HCT116 (cell line): ENCODE measurements around the gene NDUFB8. TPM values are rescaled to one million over a fixed set of nuclear protein-coding genes. Genes with fewer than 3 reads are reported as not detected.

ENCODE experiments used
- ATAC-seq: fragments of 200-7000 bp; cut with Tn5 transposase; 2 replicates; pipeline ENCODE4 v1.9.1; 2020; ENCODE audit warnings: mild to moderate bottlenecking, moderate library complexity
- BruUV-seq: library from RNA; stranded (reverse); fragments of 400-500 nt; replicated peaks from 2 replicates; lab custom pipeline; 2021; lab: Mats Ljungman, UMichigan
- CTCF ChIA-PET: fragments of 300-600 bp; sonication (Branson Sonifier 250); formaldehyde crosslinking; loops from one replicate; lab custom pipeline; 2021; ENCODE audit warnings: antibody characterized with exemption; lab: Charles Lee
- POLR2A ChIA-PET: fragments of 300-600, 350-600 bp; sonication (Branson Sonifier 250); formaldehyde crosslinking; loops from one replicate; lab custom pipeline; 2021; ENCODE audit warnings: antibody characterized with exemption; lab: Charles Lee
- RAD21 ChIA-PET, 2 experiments: fragments of 300-600 bp; sonication (Branson Sonifier 250); formaldehyde crosslinking; loops; one replicate each; lab custom pipeline; 2023; ENCODE audit warnings: low total read pairs in 2 of 2; ENCODE audit not compliant: uncharacterized antibody in 2 of 2, unreplicated experiment in 2 of 2, low non-redundant PET in 1 of 2; lab: Charles Lee
- DNase-seq: peaks from one replicate; pipeline ENCODE4 v3.0.0-alpha.2; 2010; ENCODE audit warnings: low read depth, low spot score
- H2AFZ ChIP-seq: fragments of 200-600 bp; shearing (Covaris generic), sonication (generic); 2 replicates; pipeline ENCODE4 v1.6.1; 2017; ENCODE audit warnings: low read depth, mixed run types, mixed read lengths, antibody characterized with exemption, low read length; ENCODE audit not compliant: poor library complexity, severe bottlenecking
- H3K27ac ChIP-seq: 2 replicates; pipeline ENCODE4 v1.5.1; 2012; ENCODE audit warnings: low read depth, low read length
- H3K27me3 ChIP-seq: fragments of 200-600 bp; sonication (generic); 2 replicates; pipeline ENCODE4 v1.6.1; 2016; ENCODE audit warnings: mixed run types, low read length, mixed read lengths; ENCODE audit not compliant: insufficient read depth
- H3K36me3 ChIP-seq, 2 experiments: fragments of 200-500 bp in 1 of 2; fragments of 200-600 bp in 1 of 2; sonication (Bioruptor generic) in 1 of 2; sonication (generic) in 1 of 2; 2 replicates each; pipeline versions ENCODE4 v1.5.1 to v1.6.1; 2014 to 2016; ENCODE audit warnings: low read length in 2 of 2, inconsistent platforms in 1 of 2, mixed read lengths in 1 of 2, mixed run types in 1 of 2; ENCODE audit not compliant: insufficient read depth in 2 of 2, control insufficient read depth in 1 of 2
- H3K4me1 ChIP-seq, 2 experiments: fragments of 200-600 bp in 1 of 2; sonication (generic) in 1 of 2; 2 replicates each; pipeline versions ENCODE4 v1.5.1 to v1.6.1; 2012 to 2017; ENCODE audit warnings: low read length in 2 of 2, inconsistent platforms in 1 of 2, mild to moderate bottlenecking in 1 of 2, mixed read lengths in 1 of 2, mixed run types in 1 of 2, moderate library complexity in 1 of 2; ENCODE audit not compliant: insufficient read depth in 2 of 2, control insufficient read depth in 1 of 2
- H3K4me2 ChIP-seq: fragments of 200-600 bp; sonication (generic); 2 replicates; pipeline ENCODE4 v1.6.1; 2017; ENCODE audit warnings: mixed run types, low read length, mixed read lengths
- H3K4me3 ChIP-seq, 2 experiments: fragments of 200-600 bp in 1 of 2; sonication (generic) in 1 of 2; replicated peaks in 1 of 2; 2 replicates each; pipeline ENCODE4 v1.5.1; 2011 to 2016; ENCODE audit warnings: low read length in 2 of 2, control low read depth in 1 of 2, low read depth in 1 of 2, mild to moderate bottlenecking in 1 of 2, mixed read lengths in 1 of 2, mixed run types in 1 of 2
- H3K79me2 ChIP-seq: fragments of 200-600 bp; sonication (generic); 2 replicates; pipeline ENCODE4 v1.6.1; 2017; ENCODE audit warnings: mild to moderate bottlenecking, mixed run types, low read length, moderate library complexity, mixed read lengths; ENCODE audit not compliant: insufficient read depth
- H3K9ac ChIP-seq: fragments of 200-600 bp; sonication (generic); 2 replicates; pipeline ENCODE4 v1.6.1; 2016; ENCODE audit warnings: low read length, mixed read lengths
- H3K9me2 ChIP-seq: fragments of 200-600 bp; sonication (generic), shearing (Covaris generic); 2 replicates; pipeline ENCODE4 v1.6.1; 2017; ENCODE audit warnings: mixed run types, mild to moderate bottlenecking, moderate library complexity; ENCODE audit not compliant: insufficient read depth
- H3K9me3 ChIP-seq, 2 experiments: fragments of 200-500 bp in 1 of 2; fragments of 200-600 bp in 1 of 2; sonication (Bioruptor generic) in 1 of 2; sonication (generic) in 1 of 2; 2 replicates each; pipeline ENCODE4 v1.6.1; 2014 to 2017; ENCODE audit warnings: low read length in 2 of 2, mixed read lengths in 2 of 2, inconsistent platforms in 1 of 2, low read depth in 1 of 2, mild to moderate bottlenecking in 1 of 2, mixed run types in 1 of 2, moderate library complexity in 1 of 2; ENCODE audit not compliant: control insufficient read depth in 1 of 2, insufficient read depth in 1 of 2
- H4K20me1 ChIP-seq: fragments of 200-600 bp; sonication (generic), shearing (Covaris generic); 2 replicates; pipeline ENCODE4 v1.6.1; 2017; ENCODE audit warnings: mixed run types, mild to moderate bottlenecking, moderate library complexity; ENCODE audit not compliant: insufficient read depth
- CBX3 ChIP-seq: IDR thresholded peaks from 2 replicates; pipeline ENCODE4 v1.6.1; 2012; ENCODE audit warnings: low read depth
- CEBPB ChIP-seq: IDR thresholded peaks from 2 replicates; pipeline ENCODE4 v1.6.1; 2012; ENCODE audit warnings: low read depth
- EGR1 ChIP-seq: IDR thresholded peaks from 2 replicates; pipeline ENCODE4 v1.6.1; 2012; ENCODE audit warnings: low read depth
- ELF1 ChIP-seq: IDR thresholded peaks from 2 replicates; pipeline ENCODE4 v1.6.1; 2012; ENCODE audit warnings: low read depth, borderline replicate concordance
- EZH2 ChIP-seq: fragments of 200-600 bp; sonication (generic); IDR thresholded peaks from 2 replicates; pipeline ENCODE4 v1.6.1; 2017; ENCODE audit warnings: antibody characterized with exemption, mixed run types
- EZH2phosphoT487 ChIP-seq: fragments of 200-600 bp; IDR thresholded peaks from 2 replicates; pipeline ENCODE4 v1.6.1; 2018; ENCODE audit warnings: antibody characterized with exemption, borderline replicate concordance
- FOSL1 ChIP-seq: IDR thresholded peaks from 2 replicates; pipeline ENCODE4 v1.6.1; 2012; ENCODE audit warnings: low read depth
- JUND ChIP-seq: IDR thresholded peaks from 2 replicates; pipeline ENCODE4 v1.6.1; 2012
- MAX ChIP-seq: IDR thresholded peaks from 2 replicates; pipeline ENCODE4 v1.6.1; 2012
- POLR2A ChIP-seq: IDR thresholded peaks from 2 replicates; pipeline ENCODE4 v1.7.0; 2011; ENCODE audit warnings: borderline replicate concordance; ENCODE audit not compliant: insufficient read depth, insufficient read length; ENCODE audit errors: extremely low read depth
- POLR2AphosphoS5 ChIP-seq: IDR thresholded peaks from 2 replicates; pipeline ENCODE4 v1.6.1; 2011; ENCODE audit warnings: mild to moderate bottlenecking, low read depth, low read length, moderate library complexity
- RAD21 ChIP-seq: IDR thresholded peaks from 2 replicates; pipeline ENCODE4 v1.6.1; 2012; ENCODE audit warnings: low read depth, mild to moderate bottlenecking
- SIN3A ChIP-seq: IDR thresholded peaks from 2 replicates; pipeline ENCODE4 v1.6.1; 2012; ENCODE audit warnings: low read depth
- SP1 ChIP-seq: IDR thresholded peaks from 2 replicates; pipeline ENCODE4 v1.6.1; 2012; ENCODE audit warnings: low read depth
- SRF ChIP-seq: IDR thresholded peaks from 2 replicates; pipeline ENCODE4 v1.6.1; 2012; ENCODE audit warnings: low read depth
- YY1 ChIP-seq: IDR thresholded peaks from 2 replicates; pipeline ENCODE4 v1.6.1; 2011; ENCODE audit warnings: low read length, low read depth, moderate library complexity, mild to moderate bottlenecking; ENCODE audit not compliant: insufficient replicate concordance; ENCODE audit errors: extremely low read depth
- ZFX ChIP-seq: fragments of 450-650 bp; IDR thresholded peaks from 2 replicates; pipeline ENCODE4 v1.6.1; 2017
- ZNF274 ChIP-seq: fragments of 200-500 bp; sonication (Bioruptor generic); IDR thresholded peaks from 2 replicates; pipeline ENCODE4 v1.6.1; 2014; ENCODE audit warnings: mild to moderate bottlenecking, low read depth, low read length, inconsistent platforms
- intact Hi-C: fragments of 100-400 bp; cut with micrococcal nuclease; formaldehyde crosslinking; loops from 2 replicates; pipeline ENCODE4 v1.10.0; 2022
- total RNA-seq: library from RNA; stranded (reverse); gene quantifications from one replicate; pipeline ENCODE4 v1.2.1, GENCODE V29; 2021; ENCODE audit not compliant: unreplicated experiment
- TF ChIP-seq, protein P1 (sequence below): IDR thresholded peaks from 2 replicates; pipeline ENCODE4 v1.6.1; 2011; ENCODE audit warnings: mild to moderate bottlenecking, low read length, moderate library complexity; ENCODE audit not compliant: insufficient replicate concordance; ENCODE audit errors: extremely low read depth
- TF ChIP-seq, protein P2 (sequence below): IDR thresholded peaks from 2 replicates; pipeline ENCODE4 v1.6.1; 2012; ENCODE audit warnings: low read depth
- TF ChIP-seq, protein P3 (sequence below): IDR thresholded peaks from 2 replicates; pipeline ENCODE4 v1.6.1; 2012

NDUFB8 gene
- total RNA-seq, 1 experiment from 2014 or later: 243 TPM

DNA sequence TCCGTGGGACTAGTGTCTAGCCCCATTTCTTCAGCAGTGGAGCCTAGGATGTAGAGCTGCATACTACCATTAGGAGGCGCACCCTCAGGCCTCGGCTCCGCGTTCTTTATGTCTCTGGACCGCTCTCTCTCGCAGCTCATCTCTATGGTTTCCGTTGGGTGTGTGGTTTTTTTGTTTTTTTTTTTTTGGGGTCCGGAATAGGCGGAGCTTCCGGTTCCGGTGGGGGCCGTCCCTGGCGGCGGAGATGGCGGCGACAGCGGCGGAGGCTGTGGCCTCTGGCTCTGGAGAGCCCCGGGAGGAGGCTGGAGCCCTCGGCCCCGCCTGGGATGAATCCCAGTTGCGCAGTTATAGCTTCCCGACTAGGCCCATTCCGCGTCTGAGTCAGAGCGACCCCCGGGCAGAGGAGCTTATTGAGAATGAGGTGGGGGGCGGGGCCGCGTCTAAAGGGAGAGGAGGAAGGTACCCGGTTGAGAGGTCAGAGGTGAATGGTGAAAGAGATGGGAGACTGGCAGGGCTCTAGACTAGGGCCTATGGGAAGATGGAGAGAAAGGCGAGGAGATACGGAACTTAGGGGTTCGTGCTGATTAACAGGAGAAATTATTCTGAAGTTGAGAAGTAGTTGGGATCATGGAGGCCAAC is 6.2 kb upstream of the NDUFB8 start, which contains the start of gene HIF1AN:
TSS of gene HIF1AN (plus strand) at position 229 of the 639 bp plus-strand sequence. CDS start at position 245, 16 bp downstream.
- BruUV-seq: no TSS peak
- Histone ChIP-seq H3K4me1 (peaks cover 10 to 17% of the 10 kb centered on the region in 2 experiments), H3K4me3 (peak within 1 kb of the TSS; percentile 79 to 83), H2AFZ (peak within 1 kb of the TSS; percentile 99), H3K9ac (peak within 1 kb of the TSS; percentile 64), H3K27ac (peak within 1 kb of the TSS; percentile 14; the same call in 1 of the 2 replicates), H3K79me2 (peaks cover 47% of the 10 kb centered on the region), H3K9me3 (no peaks in the 10 kb centered on the region), H4K20me1 (no peaks in the 10 kb centered on the region), H3K4me2 (peak within 1 kb of the TSS; percentile 86), H3K9me2 (no peaks in the 10 kb centered on the region), H3K36me3 (peaks cover 22 to 32% of the 10 kb centered on the region in 2 experiments), H3K27me3 (no peaks in the 10 kb centered on the region)
- intact Hi-C loops: no loop called here
- CTCF ChIA-PET: interaction anchor here (0.7 to 4.1 kb wide), 21 partner anchors 9 to 656 kb away, joined by 3 to 36 read pairs (median 6); partner anchors contain the start of gene SEC31B
- ATAC-seq: peak; percentile 99
- POLR2A ChIA-PET: interaction anchor here (0.7 to 1.5 kb wide), 15 partner anchors 9 to 571 kb away, joined by 3 to 9 read pairs (median 4); no protein-coding TSS in a partner anchor
- RAD21 ChIA-PET: interaction anchor here in 1 of 2 experiments (0.6 to 1.0 kb wide), 2 partner anchors 13 to 342 kb away, joined by 3 to 4 read pairs; no protein-coding TSS in a partner anchor
- DNase-seq: peak; percentile 97
- TF ChIP-seq MAX (peak; percentile 65; the same call in 1 of the 2 replicates), SIN3A (no peak), POLR2AphosphoS5 (peak; percentile 93), SRF (no peak), JUND (no peak), ELF1 (no peak; the same call in 1 of the 2 replicates), POLR2A (peak; percentile 92), ZFX (peak; percentile 56; the same call in 1 of the 2 replicates), EGR1 (no peak; the same call in 1 of the 2 replicates), RAD21 (no peak), FOSL1 (no peak), SP1 (peak; percentile 72), CBX3 (peak; percentile 95), ZNF274 (no peak), EZH2 (no peak), YY1 (peak; percentile 93), CEBPB (no peak), EZH2phosphoT487 (no peak)
- TF ChIP-seq, protein P1, sequence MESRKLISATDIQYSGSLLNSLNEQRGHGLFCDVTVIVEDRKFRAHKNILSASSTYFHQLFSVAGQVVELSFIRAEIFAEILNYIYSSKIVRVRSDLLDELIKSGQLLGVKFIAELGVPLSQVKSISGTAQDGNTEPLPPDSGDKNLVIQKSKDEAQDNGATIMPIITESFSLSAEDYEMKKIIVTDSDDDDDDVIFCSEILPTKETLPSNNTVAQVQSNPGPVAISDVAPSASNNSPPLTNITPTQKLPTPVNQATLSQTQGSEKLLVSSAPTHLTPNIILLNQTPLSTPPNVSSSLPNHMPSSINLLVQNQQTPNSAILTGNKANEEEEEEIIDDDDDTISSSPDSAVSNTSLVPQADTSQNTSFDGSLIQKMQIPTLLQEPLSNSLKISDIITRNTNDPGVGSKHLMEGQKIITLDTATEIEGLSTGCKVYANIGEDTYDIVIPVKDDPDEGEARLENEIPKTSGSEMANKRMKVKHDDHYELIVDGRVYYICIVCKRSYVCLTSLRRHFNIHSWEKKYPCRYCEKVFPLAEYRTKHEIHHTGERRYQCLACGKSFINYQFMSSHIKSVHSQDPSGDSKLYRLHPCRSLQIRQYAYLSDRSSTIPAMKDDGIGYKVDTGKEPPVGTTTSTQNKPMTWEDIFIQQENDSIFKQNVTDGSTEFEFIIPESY: peak; percentile 71
- TF ChIP-seq, protein P2, sequence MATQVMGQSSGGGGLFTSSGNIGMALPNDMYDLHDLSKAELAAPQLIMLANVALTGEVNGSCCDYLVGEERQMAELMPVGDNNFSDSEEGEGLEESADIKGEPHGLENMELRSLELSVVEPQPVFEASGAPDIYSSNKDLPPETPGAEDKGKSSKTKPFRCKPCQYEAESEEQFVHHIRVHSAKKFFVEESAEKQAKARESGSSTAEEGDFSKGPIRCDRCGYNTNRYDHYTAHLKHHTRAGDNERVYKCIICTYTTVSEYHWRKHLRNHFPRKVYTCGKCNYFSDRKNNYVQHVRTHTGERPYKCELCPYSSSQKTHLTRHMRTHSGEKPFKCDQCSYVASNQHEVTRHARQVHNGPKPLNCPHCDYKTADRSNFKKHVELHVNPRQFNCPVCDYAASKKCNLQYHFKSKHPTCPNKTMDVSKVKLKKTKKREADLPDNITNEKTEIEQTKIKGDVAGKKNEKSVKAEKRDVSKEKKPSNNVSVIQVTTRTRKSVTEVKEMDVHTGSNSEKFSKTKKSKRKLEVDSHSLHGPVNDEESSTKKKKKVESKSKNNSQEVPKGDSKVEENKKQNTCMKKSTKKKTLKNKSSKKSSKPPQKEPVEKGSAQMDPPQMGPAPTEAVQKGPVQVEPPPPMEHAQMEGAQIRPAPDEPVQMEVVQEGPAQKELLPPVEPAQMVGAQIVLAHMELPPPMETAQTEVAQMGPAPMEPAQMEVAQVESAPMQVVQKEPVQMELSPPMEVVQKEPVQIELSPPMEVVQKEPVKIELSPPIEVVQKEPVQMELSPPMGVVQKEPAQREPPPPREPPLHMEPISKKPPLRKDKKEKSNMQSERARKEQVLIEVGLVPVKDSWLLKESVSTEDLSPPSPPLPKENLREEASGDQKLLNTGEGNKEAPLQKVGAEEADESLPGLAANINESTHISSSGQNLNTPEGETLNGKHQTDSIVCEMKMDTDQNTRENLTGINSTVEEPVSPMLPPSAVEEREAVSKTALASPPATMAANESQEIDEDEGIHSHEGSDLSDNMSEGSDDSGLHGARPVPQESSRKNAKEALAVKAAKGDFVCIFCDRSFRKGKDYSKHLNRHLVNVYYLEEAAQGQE: no peak
- TF ChIP-seq, protein P3, sequence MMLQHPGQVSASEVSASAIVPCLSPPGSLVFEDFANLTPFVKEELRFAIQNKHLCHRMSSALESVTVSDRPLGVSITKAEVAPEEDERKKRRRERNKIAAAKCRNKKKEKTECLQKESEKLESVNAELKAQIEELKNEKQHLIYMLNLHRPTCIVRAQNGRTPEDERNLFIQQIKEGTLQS: no peak
